Measurements from ENCODE around the gene CLRN3.

CLRN3 gene

GRCh38 chr10:127848226-127848625, 44.5 kb downstream of the CLRN3 start:
- no peak for DNase-seq (ENCODE audit: low read depth in 2 of 2)

- no peak for DNase-seq (ENCODE audit: low read depth in 2 of 2)
Observed at GRCh38 chr10:127845756-127846155, 47.0 kb downstream of the CLRN3 start.

GRCh38 chr10:127840884-127841283, 51.9 kb downstream of the CLRN3 start:
- DNase-seq (ENCODE audit: low read depth in 2 of 2), result no peak

DNA sequence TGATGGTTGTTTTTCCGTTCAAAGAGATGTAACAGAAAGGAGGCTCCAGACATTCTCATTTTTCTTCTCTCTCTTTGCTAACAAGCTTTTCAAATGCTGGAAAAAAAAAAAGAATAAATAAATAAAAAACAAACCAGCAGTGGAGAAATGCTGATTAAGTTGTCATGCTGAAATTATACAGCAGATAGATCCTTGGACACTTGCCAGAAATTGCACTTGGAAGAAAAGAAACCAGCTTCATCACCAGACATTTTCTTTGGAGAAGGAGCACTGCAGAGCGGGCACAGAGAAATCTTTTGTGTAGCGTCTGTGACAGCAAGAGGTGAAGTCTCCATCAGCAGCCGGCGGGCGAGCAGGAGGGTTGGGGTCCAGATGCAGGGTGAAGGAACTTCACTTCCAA, 55.8 kb downstream of the CLRN3 start:
- no peak for DNase-seq (ENCODE audit: low read depth in 2 of 2)

GRCh38 chr10:127836176-127836575, 56.6 kb downstream of the CLRN3 start:
- DNase-seq (ENCODE audit: low read depth in 2 of 2), result no peak

- no peak for DNase-seq (ENCODE audit: low read depth in 2 of 2)
Observed at GRCh38 chr10:127834791-127835190, 58.0 kb downstream of the CLRN3 start.

GRCh38 chr10:127834221-127834620, 58.5 kb downstream of the CLRN3 start:
- DNase-seq (ENCODE audit: low read depth in 2 of 2), result no peak

- no peak for DNase-seq (ENCODE audit: low read depth in 2 of 2)
Observed at GRCh38 chr10:127833804-127834203, 58.9 kb downstream of the CLRN3 start.

GRCh38 chr10:127832501-127832900, 60.2 kb downstream of the CLRN3 start:
- DNase-seq (ENCODE audit: low read depth in 2 of 2), result no peak

DNA sequence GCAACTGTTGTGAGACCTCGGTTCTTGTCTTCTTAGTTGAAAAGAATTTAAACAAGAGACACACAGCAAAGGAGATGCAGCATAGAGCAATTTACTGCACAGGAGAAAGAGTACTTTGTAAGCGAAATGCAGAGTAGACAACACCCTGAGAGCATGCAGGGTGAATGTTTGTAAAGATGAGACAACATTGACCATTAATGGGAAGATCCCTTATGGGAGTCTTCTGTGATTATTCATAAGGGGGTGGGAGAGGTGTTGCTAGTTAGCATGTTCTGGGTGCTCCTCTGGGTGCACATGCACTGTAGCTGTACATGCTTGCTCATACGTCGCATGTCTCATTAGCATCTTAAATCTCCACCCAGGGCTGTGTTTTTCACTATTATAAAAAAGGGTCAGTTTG, 62.3 kb downstream of the CLRN3 start:
- no peak for DNase-seq (ENCODE audit: low read depth in 2 of 2)

All from fibroblast of skin of left biceps (primary cell).